Putamen (tissue), 1 donor: ENCODE measurements around the gene BCAR1.
"Not testable (repeated sequence)": the region's sequence is repeated elsewhere in the genome, so short reads cannot be mapped to it uniquely, and the experiment has no call there.

ENCODE experiments used
- DNase-seq: peaks from one replicate; pipeline ENCODE4 v3.0.0-alpha.2; 2016; ENCODE audit warnings: low spot score

BCAR1 gene

DNA sequence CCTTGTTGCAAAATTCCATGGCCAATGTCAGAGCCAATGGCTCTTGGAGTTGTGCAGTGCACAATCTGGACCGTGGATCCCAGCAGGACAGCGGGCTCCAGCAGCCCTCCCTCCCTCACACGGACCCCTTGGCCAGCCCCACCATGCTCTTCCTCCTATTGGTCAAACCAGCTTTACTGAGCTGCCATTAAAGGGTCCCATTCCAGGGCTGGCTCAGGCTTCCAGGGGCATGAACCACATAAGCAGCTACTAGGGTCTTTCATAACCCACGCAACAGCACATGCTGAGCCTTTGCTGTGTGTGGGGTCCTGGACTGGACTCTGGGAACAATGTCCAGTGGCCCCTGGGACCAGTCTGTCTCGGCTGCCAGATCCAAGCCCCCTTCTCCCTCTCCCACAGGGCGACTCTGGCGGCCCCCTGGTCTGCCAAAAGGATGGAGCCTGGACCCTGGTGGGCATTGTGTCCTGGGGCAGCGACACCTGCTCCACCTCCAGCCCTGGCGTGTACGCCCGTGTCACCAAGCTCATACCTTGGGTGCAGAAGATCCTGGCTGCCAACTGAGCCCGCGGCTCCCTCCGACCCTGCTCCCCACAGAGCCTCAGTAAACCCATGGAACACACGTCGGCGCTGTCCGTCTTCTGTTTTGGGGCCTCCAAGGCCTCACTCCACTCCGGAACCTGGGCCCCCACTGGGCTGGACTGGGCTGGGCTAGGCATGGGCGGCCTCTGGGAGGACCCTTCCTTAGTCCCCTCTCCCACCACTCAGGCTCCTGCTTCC lies 26.9 kb downstream of the BCAR1 start:
- no peak for DNase-seq

GRCh38 chr16:75223129-75223528 lies 28.3 kb downstream of the BCAR1 start:
- DNase-seq: not testable (repeated sequence)

- no peak for DNase-seq
Observed at GRCh38 chr16:75222271-75222783, 29.1 kb downstream of the BCAR1 start.

DNA sequence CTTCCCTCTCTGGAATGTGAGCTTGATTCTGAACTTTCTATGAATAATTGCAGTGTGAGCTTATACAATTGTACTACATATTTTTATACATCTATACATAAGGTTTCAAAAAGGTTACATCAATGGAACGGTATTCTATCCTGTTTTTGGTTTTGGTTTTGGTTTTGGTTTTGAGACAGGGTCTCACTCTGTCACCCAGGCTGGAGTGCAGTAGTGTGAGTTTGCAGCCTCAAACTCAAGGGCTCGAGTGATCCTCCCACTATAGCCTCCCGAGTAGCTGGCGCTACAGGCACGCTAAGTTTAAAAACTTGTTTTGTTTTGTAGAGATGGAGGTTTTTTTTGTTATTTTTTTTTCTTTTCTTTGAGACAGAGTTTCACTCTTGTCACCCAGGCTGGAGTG lies 31.6 kb downstream of the BCAR1 start:
- DNase-seq: no peak

DNA sequence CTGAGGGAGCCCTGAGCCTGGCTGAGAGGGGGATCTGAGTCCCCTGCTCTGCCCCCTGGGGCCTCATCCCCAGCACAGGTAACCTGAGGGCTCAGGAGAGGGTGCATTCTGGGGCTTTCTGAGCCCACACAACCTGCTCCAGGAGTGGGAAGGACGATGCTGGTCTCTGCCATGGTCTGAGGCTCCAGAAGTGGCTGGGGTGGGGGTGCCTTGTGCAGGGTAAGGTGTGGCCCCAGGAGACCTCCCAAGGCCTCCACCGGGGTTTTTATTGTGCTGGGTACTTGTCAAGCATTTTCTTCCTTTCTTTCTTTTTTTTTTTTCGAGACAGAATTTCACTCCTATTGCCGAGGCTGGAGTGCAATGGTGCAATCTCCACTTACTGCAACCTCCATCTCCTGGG lies 32.3 kb downstream of the BCAR1 start:
- DNase-seq: no peak

DNA sequence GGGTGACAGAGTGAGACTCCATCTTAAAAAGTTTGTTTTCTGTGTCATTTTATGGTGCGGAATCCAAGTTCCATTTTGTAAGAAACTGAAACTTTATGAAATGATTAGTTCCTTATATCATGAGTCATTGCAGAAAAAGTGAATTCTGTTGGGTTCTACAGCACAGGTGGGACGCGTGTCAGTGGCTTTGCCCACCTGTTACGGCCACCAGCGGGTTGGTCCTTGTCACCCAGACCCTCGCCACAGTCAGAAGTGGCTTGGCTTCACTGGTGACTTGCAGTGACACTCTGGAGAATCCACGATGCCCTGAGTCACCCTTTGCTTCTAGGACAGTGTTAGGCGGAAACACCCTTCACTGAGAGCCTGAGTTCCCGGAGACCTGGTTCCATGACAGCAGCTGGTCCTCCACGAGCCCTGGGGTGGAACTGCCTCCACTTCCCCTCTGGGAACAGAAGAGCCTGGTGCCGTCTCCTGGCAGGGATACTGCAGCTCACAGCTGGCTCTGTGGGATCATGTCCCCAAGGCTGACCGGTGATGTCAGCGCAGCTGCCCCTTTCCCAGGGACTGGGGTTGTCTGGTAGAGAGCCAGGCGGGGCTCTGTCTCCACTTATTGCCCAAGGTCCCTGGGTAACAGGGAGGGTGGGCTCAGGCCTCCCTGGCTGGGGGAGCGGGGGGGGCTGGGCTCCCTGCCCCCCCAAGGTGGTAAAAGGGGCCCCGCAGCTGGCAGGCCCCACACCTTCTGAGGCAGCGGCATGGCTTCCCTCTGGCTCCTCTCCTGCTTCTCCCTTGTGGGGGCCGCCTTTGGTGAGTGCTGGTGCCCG lies 33.0 kb downstream of the BCAR1 start, which contains the start of gene CTRB1:
CTRB1 (plus strand) TSS at position 733 of the 821 bp plus-strand sequence; CDS start at position 753, 20 bp downstream.
- DNase-seq: no peak

DNA sequence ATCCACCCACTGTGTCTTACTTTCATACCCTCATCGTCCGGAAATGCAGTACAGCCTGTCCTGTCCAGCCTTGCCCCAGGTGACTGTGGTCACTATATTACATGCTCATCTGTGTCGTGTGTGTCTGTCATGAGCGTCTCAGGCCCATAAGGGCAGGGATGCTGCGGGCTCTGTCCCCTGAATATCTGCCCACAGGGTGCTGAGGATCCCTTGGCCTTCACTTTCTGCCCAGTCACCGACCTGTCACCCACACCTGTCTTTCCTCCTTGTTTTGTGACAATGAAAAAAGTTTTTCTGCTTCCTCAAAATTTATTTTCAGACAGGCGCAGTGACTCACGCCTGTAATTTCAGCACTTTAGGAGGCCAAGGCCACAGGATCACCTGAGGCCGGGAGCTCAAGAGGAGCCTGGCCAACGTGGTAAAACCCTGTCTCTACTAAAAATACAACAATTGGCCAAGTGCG lies 34.0 kb downstream of the BCAR1 start:
- no peak for DNase-seq

DNA sequence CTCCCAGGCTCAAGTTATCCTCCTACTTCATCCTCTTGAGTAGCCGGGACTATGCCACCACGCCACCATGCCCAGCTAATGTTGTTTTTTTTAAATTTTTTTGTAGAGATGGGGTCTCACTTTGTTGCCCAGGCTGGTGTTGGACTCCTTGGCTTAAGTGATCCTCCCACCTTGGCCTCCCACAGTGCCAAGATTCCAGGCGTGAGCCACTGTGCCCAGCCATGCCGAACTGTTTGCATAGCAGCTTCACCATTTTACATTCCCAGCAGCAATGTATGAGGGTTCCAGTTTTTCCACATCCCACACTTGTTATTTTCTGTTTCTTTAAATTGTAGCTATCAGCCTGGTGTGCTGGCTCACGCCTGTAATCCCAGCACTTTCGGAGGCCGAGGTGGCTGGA lies 34.8 kb downstream of the BCAR1 start:
- DNase-seq: no peak

DNA sequence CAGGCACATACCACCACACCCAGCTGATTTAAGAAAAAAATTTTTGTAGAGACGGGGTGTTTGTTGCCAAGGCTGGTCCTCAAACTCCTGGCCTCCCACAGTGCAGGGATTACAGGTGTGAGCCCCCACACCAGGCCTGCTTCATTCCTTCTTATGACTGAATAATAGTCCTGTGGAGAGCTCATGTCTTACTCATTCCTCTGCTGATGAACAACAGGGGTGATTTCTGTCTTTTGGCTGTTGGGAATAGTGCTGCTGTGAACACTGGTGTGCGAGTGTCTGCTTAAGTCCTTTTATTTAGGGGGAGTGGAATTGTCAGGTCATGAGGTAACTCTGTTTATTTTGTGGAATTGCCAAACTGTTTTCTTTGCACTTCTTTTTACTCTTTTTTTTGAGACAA lies 35.3 kb downstream of the BCAR1 start:
- DNase-seq: no peak

GRCh38 chr16:75211286-75211685 lies 40.1 kb downstream of the BCAR1 start:
- DNase-seq: not testable (repeated sequence)

DNA sequence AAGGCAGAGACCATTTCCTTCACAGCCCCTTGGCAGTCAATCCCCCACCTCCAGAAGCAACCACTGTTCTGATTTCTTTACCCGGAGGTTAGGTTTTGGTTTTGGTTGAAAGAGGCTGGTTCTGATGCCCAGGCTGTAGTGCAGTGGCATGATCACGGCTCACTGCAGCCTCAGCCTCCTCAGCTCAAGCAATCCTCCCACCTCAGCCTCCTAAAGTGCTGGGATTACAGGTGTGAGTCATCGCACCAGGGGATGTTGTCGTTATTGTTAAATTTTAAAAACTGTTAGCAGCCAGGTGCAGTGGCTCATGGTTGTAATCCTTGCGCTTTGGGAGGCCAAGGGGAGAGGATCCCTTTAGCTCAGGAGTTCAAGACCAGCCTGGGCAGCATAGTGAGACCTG lies 41.5 kb downstream of the BCAR1 start:
- no peak for DNase-seq

DNA sequence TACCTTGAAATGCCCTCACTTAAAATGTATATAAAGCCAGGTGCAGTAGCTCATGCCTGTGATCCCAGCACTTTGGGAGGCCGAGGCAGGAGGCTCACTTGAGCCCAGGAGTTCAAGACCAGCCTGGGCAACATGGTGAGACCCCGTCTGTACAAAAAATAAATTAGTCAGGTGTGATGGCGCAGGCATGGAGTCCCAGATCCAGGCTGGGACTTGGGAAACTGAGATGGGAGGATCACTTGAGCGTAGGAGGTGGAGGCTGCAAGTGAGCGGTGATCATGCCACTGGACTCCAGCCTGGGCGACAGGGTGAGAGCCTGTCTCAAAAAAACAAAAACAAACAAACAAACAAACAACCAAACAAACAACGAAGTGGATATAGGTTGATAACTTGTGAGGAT lies 41.9 kb downstream of the BCAR1 start:
- DNase-seq: not testable (repeated sequence)

GRCh38 chr16:75208861-75209505 lies 42.4 kb downstream of the BCAR1 start:
- DNase-seq: no peak

- DNase-seq: no peak
Observed at GRCh38 chr16:75208242-75208825, 43.1 kb downstream of the BCAR1 start.

GRCh38 chr16:75207831-75208230 lies 43.6 kb downstream of the BCAR1 start:
- DNase-seq: no peak

DNA sequence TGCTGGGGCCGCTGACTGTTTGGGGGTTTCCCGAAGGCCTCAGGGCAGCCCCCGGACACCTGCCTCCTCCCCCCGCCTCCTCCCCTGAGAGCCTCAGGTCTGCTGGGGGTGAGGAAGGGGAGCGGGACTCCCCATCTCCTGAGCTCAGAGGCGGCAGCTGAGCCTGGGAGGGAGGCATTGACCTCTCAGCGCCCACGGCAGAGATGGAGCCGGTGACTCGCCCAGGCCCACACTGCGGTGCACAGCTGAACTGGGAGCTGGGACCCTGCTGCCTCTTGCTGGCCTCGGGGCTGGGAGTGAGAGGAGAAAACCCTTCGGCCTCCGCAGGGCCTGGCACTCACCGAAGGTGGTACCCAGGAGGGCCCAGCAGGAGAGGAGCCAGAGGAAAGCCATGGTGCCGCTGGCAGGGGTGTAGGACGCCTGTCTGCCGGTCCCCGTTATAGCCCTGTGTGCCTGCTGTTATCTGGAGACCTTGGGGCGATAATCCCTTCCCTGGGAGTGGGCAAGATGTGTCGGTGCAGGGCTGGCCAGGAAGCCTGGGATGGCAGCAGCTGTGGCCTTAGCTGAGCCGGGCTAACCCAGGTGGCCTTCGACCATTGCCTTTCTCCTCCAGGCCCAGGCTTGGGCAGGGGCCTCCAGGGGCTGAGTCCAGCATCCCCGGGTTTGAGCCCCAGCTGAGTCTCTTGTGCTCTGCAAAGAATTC lies 44.5 kb downstream of the BCAR1 start, which contains the start of gene CTRB2:
CTRB2 (minus strand) TSS at position 413 of the 703 bp plus-strand sequence; CDS start at position 393, 20 bp downstream.
- DNase-seq: no peak

GRCh38 chr16:75205961-75206748 lies 45.3 kb downstream of the BCAR1 start:
- not testable (repeated sequence) for DNase-seq

DNA sequence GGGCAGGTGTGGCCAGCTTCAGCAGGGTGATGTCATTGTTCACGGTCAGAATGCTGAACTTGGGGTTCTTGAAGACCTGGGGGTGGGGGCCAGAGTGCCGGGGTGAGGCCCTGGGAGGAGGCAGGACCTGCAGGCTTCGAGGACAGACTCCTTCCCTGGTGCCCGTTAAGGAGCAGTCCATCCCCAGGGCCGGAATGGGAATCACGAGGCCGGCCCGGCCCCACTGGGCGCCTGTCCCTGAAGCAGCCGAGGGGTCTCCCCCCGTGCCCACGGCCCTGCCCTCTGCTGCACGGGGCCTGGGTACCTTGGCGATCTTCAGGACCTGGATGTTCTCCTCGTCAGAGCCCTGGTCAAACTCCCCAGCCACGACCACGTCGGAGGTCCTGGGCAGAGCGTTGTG lies 46.0 kb downstream of the BCAR1 start:
- not testable (repeated sequence) for DNase-seq

- not testable (repeated sequence) for DNase-seq
Observed at GRCh38 chr16:75204905-75205304, 46.5 kb downstream of the BCAR1 start.

GRCh38 chr16:75204410-75204758 lies 47.0 kb downstream of the BCAR1 start:
- DNase-seq: no peak
